NCI-H1694 (cell line): ENCODE data around the gene SLAIN2.
"Not testable (repeated sequence)": the region's sequence is repeated elsewhere in the genome, so short reads cannot be mapped to it uniquely, and the experiment has no call there.

ENCODE experiments used
- DNase-seq: peaks from one replicate; lab custom pipeline; 2025; lab: John Stamatoyannopoulos, UW

SLAIN2 gene

DNA sequence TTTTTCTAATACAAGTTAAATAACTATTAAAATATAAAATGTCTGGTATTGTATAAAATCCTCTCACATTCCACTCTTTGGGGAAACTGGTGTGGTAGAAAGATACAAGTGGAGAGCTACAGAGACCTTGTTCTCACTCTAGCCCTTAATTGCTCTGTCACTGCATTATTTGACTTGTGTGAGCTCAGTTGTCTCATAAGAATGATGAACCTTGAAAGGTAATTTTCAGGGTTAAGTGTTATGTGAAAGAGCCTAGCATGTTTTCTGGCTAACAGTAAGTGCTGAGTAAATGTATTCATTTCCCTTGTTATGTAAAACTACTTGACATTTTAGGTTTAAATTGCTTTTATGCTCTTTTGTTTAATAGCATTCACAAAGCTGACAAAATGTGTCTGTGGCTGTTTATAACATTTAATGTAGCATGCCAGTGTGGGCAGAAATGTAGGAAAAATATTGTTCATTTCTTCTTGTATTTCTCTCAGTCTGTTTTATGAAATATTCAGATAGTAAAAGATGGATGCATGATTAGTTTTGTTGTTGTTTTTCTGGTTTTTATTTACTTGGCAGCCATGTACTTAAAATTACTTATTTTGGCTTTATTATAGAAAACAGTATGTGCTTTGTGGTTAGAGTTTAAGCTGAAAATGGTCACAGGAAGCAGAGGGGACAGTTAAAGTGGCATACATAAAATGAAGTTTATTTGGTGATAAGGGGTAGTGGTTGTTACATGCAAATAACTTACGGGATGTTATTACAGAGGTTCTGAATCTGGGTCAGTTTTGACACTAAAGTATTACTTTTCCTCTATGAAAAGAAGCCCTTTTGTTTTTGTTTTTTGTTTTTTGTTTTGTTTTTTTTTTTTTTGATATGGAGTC, 29.2 kb downstream of the SLAIN2 start:
- no peak for DNase-seq

GRCh38 chr4:48372272-48372671, 30.9 kb downstream of the SLAIN2 start:
- DNase-seq, result no peak

- DNase-seq, result no peak
Measured at GRCh38 chr4:48375651-48376304, 34.4 kb downstream of the SLAIN2 start.

- no peak for DNase-seq
Measured at GRCh38 chr4:48379587-48380180, 38.4 kb downstream of the SLAIN2 start.

- DNase-seq, result no peak
Measured at GRCh38 chr4:48380583-48381167, 39.3 kb downstream of the SLAIN2 start.

GRCh38 chr4:48388525-48389154, 47.3 kb downstream of the SLAIN2 start:
- no peak for DNase-seq

GRCh38 chr4:48396043-48396442, 54.7 kb downstream of the SLAIN2 start:
- no peak for DNase-seq

DNA sequence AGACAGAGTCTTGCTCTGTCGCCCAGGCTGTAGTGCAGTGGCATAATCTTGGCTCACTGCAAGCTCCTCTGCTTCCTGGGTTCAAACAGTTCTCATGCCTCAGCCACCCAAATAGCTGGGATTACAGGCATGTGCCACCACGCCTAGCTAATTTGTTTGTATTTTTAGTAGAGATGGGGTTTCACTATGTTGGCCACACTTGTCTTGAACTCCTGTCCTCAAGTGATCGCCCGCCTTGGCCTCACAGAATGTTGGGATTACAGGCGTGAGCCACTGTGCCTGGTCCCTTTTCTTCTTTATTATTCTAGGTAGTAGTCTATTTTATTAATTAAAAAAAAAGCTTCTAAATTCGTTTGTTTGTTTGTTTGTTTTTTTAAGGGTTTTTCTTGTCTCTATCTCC, 59.1 kb downstream of the SLAIN2 start:
- DNase-seq, result no peak

DNA sequence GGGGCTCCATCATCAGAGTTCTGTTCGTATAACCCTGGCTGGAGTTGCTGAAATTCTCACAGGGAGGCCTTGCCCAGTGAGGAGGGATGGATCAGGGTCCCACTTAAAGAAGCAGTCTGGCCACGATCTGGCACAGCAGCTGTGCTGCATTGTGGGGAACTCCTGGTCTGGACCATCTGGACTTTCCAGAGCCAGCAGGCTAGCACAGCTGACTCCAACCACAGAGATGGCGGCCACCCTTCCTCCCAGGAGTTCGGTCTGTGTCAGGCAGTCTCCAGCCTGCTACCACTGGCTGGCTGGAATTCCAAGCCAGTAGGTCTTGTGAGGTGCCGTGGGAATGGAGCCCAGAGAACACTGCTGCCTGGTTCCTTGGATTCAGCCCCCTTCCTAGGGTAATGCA, 62.0 kb downstream of the SLAIN2 start:
- DNase-seq, result no peak

GRCh38 chr4:48403779-48404178, 62.5 kb downstream of the SLAIN2 start:
- DNase-seq, result no peak

- no peak for DNase-seq
Measured at GRCh38 chr4:48405924-48406323, 64.6 kb downstream of the SLAIN2 start.

DNA sequence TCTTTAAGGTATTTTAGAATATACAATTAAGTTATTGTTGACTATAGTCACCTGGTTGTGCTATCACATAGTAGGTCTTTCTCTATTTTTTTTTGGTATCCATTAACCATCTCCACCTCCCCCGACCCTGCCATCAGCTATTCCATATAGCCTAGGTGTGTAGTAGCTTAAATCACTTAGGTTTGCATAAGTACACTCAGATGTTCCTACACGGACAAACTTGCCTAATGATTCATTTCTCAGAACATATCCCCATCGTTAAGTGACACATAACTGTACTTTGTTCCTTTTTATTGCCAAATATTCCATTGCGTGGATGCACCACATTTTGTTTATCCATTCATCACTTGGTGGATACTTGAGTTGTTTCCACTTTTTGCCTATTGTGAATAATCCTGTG, 67.9 kb downstream of the SLAIN2 start:
- DNase-seq, result no peak

- no peak for DNase-seq
Measured at GRCh38 chr4:48410812-48411211, 69.5 kb downstream of the SLAIN2 start.

DNA sequence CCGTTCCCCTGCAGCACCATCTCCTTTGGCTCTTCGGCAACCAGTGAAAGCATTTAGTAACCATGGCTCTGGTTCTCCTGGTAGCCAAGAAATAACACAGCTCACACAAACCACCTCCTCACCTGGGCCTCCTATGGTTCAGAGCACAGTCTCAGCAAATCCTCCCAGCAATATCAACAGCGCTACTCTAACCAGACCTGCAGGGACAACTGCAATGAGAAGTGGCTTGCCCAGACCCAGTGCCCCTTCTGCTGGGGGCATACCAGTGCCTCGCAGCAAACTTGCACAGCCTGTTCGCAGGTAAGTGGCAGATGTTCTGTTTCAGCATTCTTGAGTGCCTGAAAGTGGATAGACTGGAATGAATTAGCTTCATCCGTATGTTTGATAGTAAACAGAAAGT, 78.8 kb downstream of the SLAIN2 start:
- DNase-seq, result no peak

DNA sequence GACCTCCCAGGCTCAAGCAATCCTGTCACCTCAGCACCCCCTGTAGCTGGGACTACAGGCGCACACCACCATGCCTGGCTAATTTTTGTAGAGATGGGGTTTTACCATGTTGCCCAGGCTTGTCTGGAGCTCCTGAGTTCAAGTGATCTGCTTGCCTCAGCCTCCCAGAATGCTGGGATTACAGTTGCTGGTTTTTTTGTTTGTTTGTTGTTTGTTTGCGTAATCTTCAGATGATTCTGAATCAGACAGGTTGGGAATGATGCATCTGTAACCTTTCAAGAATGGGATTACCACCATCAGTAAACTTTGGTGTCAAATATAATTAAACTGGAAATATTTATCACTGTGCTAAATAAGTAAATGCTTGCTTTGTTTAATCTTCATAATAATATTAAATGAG, 79.8 kb downstream of the SLAIN2 start:
- no peak for DNase-seq

GRCh38 chr4:48428926-48429325, 87.6 kb downstream of the SLAIN2 start:
- no peak for DNase-seq

- DNase-seq, result no peak
Measured at GRCh38 chr4:48429709-48430474, 88.6 kb downstream of the SLAIN2 start.

GRCh38 chr4:48431401-48431800, 90.1 kb downstream of the SLAIN2 start:
- DNase-seq, result no peak

DNA sequence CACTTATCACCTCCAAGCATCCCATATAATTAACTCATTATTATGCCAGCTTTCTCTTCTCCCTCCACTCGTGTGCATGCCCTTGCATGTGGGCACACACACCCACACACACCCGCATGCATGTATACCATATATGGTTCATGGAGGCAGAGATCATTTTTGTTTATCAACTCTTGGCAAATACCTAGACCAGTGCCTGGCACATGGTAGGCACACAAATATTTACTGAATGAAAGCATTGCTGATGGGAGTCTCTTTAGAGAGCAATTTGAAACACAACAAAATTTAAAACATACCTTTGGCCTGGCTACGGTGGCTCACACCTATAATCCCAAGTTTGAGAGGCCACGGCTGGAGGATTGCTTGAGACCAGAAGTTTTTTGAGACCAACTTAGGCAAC, 90.7 kb downstream of the SLAIN2 start:
- DNase-seq, result no peak

GRCh38 chr4:48436318-48436717, 95.0 kb downstream of the SLAIN2 start:
- DNase-seq, result no peak

GRCh38 chr4:48439988-48440387, 98.7 kb downstream of the SLAIN2 start:
- no peak for DNase-seq

DNA sequence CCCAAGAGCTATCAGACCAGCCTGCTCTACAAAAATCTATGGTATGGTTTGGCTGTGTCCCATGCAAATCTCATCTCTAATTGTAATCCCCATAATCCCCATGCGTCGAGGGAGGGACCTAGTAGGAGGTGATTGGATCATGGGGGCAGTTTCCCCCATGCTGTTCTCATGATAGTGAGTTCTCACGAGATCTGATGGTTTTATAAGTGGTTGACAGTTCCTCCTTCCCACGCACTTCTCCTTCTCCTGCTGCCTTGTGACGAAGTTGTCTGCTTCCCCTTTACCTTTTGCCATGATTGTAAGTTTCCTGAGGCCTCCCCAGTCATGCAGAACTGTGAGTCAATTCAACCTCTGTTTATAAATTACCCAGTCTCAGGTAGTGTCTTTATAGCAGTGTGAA, 99.6 kb downstream of the SLAIN2 start:
- DNase-seq, result not testable (repeated sequence)
